ENCODE results near the gene SKAP1.

- TF ChIP-seq POLR2A (IDR thresholded peaks at IDR 0.05; ENCODE audit: low read depth, low read length) (no peak), POLR2AphosphoS5 (IDR thresholded peaks at IDR 0.05; ENCODE audit: low read depth, low read length) (no peak)
Observed at GRCh38 chr17:48247038-48247437, 183.0 kb downstream of the SKAP1 start.

Data from GM12892 (cell line).